ENCODE measurements around the gene OMD.

Gene OMD, protein sequence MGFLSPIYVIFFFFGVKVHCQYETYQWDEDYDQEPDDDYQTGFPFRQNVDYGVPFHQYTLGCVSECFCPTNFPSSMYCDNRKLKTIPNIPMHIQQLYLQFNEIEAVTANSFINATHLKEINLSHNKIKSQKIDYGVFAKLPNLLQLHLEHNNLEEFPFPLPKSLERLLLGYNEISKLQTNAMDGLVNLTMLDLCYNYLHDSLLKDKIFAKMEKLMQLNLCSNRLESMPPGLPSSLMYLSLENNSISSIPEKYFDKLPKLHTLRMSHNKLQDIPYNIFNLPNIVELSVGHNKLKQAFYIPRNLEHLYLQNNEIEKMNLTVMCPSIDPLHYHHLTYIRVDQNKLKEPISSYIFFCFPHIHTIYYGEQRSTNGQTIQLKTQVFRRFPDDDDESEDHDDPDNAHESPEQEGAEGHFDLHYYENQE

DNA sequence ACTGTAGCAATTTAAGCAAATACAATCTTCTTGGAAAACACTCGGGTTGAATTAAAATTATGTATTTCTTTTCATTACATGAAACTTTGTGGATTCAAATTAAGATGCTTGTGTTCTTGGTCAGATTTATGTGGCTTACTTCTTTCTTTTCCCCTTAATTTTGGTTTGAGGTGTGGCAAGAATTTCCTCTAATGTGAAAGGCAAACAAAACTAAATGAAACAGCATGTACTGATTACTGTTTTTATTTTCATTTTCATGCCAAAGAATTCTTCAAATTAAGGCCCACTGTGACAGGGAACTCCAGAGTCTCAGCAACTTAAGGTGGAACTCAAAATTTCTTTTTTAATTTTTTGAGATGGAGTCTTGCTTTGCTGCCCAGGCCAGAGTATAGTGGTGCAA is at the start of gene OMD:
Gene OMD (minus strand): TSS at position 132 of the 400 bp plus-strand sequence. CDS start 6,913 bp downstream, outside the sequence.
- H3K4me3 ChIP-seq (ENCODE audit: low read length) = no peak within 1 kb of the TSS
- H3K4me1 ChIP-seq (ENCODE audit: control insufficient read depth, low read depth, low read length) = no peaks in the 10 kb centered on the region
- H3K9ac ChIP-seq (ENCODE audit: low read length) = no peak within 1 kb of the TSS
- no peaks in the 10 kb centered on the region for H3K36me3 ChIP-seq (ENCODE audit: control insufficient read depth, low read depth, low read length)
- H3K9me3 ChIP-seq (ENCODE audit: control insufficient read depth, low read depth, low read length) = no peaks in the 10 kb centered on the region
- H3K27me3 ChIP-seq (ENCODE audit: control insufficient read depth, insufficient read depth, low read length) = no peaks in the 10 kb centered on the region
- no peak within 1 kb of the TSS for H3K27ac ChIP-seq (ENCODE audit: low read length)

DNA sequence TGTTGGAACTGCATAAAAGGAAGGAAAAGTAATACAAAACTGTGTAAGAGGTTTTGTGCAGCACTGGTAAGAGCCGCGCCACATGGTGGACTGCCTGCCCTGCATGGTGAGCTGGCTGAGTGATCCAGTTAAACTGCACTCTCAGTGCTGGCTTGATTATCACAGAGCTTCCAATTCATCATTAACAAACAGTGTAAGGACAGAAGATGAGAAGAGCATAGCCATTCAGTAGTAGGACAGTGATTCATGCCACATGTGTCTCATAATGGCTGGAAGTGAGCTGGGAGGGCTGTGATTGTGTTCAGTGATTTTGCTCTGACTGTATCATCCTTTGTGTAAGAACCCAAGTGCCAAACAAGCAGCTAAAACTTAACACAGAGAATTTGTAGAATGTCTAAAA is 43.9 kb upstream of the OMD start:
- Histone ChIP-seq H3K9ac (ENCODE audit: low read length) (no peak overlapping the region), H3K27me3 (ENCODE audit: control insufficient read depth, insufficient read depth, low read length) (no peaks in the 10 kb centered on the region), H3K36me3 (ENCODE audit: control insufficient read depth, low read depth, low read length) (no peaks in the 10 kb centered on the region), H3K4me1 (ENCODE audit: control insufficient read depth, low read depth, low read length) (no peaks in the 10 kb centered on the region), H3K27ac (ENCODE audit: low read length) (no peak overlapping the region), H3K4me3 (ENCODE audit: low read length) (no peak overlapping the region), H3K9me3 (ENCODE audit: control insufficient read depth, low read depth, low read length) (no peaks in the 10 kb centered on the region)

DNA sequence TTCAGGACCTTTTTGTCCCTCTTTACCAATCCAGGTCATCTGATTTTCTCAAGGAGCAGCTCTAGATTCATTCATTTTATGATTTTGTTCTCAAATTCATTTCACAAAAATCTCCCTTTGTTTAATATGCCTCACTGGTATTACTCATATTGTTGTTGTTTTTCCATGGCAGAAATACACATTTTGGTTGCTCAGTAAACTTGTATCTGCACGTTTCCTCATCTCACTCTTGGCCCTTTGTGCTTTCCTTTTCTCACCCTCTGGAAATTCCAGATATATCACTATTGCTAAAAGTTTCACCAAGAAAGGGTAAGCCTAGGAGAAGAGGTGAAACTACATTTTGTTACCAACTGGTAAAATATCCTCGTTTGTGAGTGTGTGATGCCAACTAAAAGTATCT is 43.2 kb upstream of the OMD start:
- Histone ChIP-seq H3K4me1 (ENCODE audit: control insufficient read depth, low read depth, low read length) (no peaks in the 10 kb centered on the region), H3K4me3 (ENCODE audit: low read length) (no peak overlapping the region), H3K36me3 (ENCODE audit: control insufficient read depth, low read depth, low read length) (no peaks in the 10 kb centered on the region), H3K9ac (ENCODE audit: low read length) (no peak overlapping the region), H3K9me3 (ENCODE audit: control insufficient read depth, low read depth, low read length) (no peaks in the 10 kb centered on the region), H3K27ac (ENCODE audit: low read length) (no peak overlapping the region), H3K27me3 (ENCODE audit: control insufficient read depth, insufficient read depth, low read length) (no peaks in the 10 kb centered on the region)

DNA sequence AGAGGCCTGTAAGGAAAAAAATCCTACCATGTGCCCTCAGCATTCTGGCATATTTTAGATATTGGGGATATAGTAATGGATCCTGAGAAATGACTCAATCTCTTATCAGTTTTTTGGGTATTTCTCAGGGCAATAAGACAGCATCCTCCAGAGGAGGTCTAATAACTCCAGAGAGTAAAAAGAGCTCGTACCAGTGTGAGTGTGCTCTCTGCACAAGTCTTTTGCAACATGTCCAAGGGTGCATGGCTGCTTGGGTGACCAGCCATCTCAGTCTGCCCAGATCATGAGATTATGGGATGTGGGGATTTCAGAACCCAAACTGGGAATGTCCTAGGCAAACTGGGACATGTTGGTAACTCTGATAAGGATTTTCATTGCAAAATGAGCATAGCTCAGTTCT is 42.8 kb upstream of the OMD start:
- Histone ChIP-seq H3K27me3 (ENCODE audit: control insufficient read depth, insufficient read depth, low read length) (no peaks in the 10 kb centered on the region), H3K27ac (ENCODE audit: low read length) (no peak overlapping the region), H3K4me3 (ENCODE audit: low read length) (no peak overlapping the region), H3K9ac (ENCODE audit: low read length) (no peak overlapping the region), H3K9me3 (ENCODE audit: control insufficient read depth, low read depth, low read length) (no peaks in the 10 kb centered on the region), H3K4me1 (ENCODE audit: control insufficient read depth, low read depth, low read length) (no peaks in the 10 kb centered on the region), H3K36me3 (ENCODE audit: control insufficient read depth, low read depth, low read length) (no peaks in the 10 kb centered on the region)

DNA sequence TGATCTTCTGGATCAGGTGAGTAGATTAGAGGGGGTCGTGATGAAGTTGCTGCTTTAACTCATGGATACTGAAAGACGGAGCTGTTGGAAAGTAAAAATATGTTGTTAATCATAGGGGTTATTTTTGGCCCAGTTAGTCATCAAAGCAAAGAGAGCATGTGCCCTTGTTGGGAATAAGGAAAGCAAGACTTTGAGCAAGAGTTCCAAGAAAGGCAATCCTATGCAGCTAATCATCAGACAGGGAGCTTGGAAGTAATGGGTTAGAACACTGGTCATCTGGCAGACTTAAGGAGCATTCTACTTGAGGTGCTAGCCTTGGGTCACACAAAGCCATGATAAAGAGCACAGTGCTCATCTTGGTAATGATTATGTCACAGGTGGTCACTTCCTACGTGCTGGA is 39.7 kb upstream of the OMD start:
- Histone ChIP-seq H3K4me1 (ENCODE audit: control insufficient read depth, low read depth, low read length) (no peaks in the 10 kb centered on the region), H3K4me3 (ENCODE audit: low read length) (no peak overlapping the region), H3K27ac (ENCODE audit: low read length) (no peak overlapping the region), H3K9me3 (ENCODE audit: control insufficient read depth, low read depth, low read length) (no peaks in the 10 kb centered on the region), H3K27me3 (ENCODE audit: control insufficient read depth, insufficient read depth, low read length) (no peaks in the 10 kb centered on the region), H3K9ac (ENCODE audit: low read length) (no peak overlapping the region), H3K36me3 (ENCODE audit: control insufficient read depth, low read depth, low read length) (no peaks in the 10 kb centered on the region)

DNA sequence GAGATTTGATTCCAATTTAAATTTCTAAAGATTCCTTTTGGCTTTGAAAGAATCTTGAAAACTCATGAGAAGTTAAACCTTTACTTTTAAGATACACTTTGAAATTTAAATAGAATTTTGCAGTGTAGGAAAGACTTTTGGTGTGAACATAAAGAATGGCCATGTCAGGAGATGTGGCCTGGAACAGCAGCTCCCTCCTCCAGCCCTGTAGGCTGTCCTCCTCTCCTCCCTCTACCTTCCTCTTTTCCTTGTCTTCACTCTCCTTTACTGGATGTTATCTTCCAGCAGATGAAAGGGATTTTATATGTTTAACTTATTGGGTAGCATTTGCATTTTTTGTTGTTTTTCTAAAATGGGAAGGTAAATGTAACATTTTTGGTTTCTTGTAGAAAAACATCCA is 39.1 kb upstream of the OMD start:
- no peak overlapping the region for H3K27ac ChIP-seq (ENCODE audit: low read length)
- no peaks in the 10 kb centered on the region for H3K27me3 ChIP-seq (ENCODE audit: control insufficient read depth, insufficient read depth, low read length)
- no peaks in the 10 kb centered on the region for H3K4me1 ChIP-seq (ENCODE audit: control insufficient read depth, low read depth, low read length)
- no peaks in the 10 kb centered on the region for H3K9me3 ChIP-seq (ENCODE audit: control insufficient read depth, low read depth, low read length)
- no peak overlapping the region for H3K4me3 ChIP-seq (ENCODE audit: low read length)
- no peak overlapping the region for H3K9ac ChIP-seq (ENCODE audit: low read length)
- H3K36me3 ChIP-seq (ENCODE audit: control insufficient read depth, low read depth, low read length) = no peaks in the 10 kb centered on the region

DNA sequence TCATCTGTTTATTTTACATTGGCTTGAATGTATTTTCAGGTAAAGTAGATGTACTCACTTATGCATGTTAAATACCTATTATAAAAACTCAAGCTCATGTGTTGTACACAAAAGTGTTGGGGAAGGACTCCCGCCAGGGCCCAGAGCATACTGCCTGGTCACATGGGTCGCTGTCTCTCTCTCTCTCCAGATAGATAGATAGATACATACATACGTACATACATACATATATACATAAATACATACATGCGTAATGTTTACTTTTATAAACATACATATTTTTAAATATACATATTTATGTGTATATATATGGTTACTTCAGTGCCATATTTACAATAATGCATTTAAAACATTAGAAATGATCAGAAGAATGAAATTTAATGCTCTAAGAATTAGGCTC is 33.3 kb upstream of the OMD start:
- Histone ChIP-seq H3K4me1 (ENCODE audit: control insufficient read depth, low read depth, low read length) (no peaks in the 10 kb centered on the region), H3K27me3 (ENCODE audit: control insufficient read depth, insufficient read depth, low read length) (no peaks in the 10 kb centered on the region), H3K36me3 (ENCODE audit: control insufficient read depth, low read depth, low read length) (no peaks in the 10 kb centered on the region), H3K4me3 (ENCODE audit: low read length) (no peak overlapping the region), H3K27ac (ENCODE audit: low read length) (no peak overlapping the region), H3K9me3 (ENCODE audit: control insufficient read depth, low read depth, low read length) (no peaks in the 10 kb centered on the region), H3K9ac (ENCODE audit: low read length) (no peak overlapping the region)

DNA sequence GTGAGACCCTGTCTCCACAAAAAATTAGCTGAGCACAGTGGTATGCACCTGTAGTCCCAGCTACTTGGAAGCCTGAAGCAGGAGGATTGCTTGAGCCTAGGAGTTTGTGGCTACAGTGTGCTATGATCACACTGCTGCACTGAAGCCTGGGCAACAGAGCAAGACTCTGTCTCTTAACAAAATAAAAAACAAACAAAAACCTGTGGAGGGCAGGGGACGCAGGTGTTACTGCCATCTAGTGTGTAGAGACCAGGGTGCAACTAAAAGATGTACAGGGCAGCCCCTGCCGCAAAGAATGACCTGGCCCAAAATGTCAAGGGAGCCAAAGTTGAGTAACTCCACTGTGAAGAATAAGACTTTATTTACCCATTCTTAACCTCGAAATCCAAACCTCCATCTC is 30.9 kb upstream of the OMD start:
- Histone ChIP-seq H3K27me3 (ENCODE audit: control insufficient read depth, insufficient read depth, low read length) (no peaks in the 10 kb centered on the region), H3K9me3 (ENCODE audit: control insufficient read depth, low read depth, low read length) (no peaks in the 10 kb centered on the region), H3K36me3 (ENCODE audit: control insufficient read depth, low read depth, low read length) (no peaks in the 10 kb centered on the region), H3K9ac (ENCODE audit: low read length) (no peak overlapping the region), H3K4me1 (ENCODE audit: control insufficient read depth, low read depth, low read length) (no peaks in the 10 kb centered on the region), H3K4me3 (ENCODE audit: low read length) (no peak overlapping the region), H3K27ac (ENCODE audit: low read length) (no peak overlapping the region)

DNA sequence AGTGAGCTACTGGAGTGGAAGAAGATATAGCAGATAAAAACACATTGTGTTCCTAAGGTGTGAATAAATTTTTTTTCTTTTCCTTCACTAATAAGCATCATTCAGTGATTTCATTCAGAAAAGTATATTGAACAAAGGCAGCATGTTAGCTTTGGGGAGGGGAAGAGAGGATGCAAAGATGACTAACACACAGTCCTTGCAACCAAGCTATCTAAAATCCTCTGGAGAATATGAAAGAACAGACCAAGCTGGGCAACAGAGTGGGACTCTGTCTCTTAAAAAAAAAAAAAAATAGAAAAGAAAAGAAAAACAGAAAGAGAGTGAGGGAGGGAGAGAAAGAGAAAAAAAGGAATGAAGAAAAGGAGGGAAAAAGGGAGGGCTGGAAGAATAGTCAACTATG is 22.3 kb upstream of the OMD start:
- H3K4me3 ChIP-seq (ENCODE audit: low read length) = no peak overlapping the region
- H3K36me3 ChIP-seq (ENCODE audit: control insufficient read depth, low read depth, low read length) = no peaks in the 10 kb centered on the region
- no peak overlapping the region for H3K9ac ChIP-seq (ENCODE audit: low read length)
- H3K27ac ChIP-seq (ENCODE audit: low read length) = no peak overlapping the region
- no peaks in the 10 kb centered on the region for H3K9me3 ChIP-seq (ENCODE audit: control insufficient read depth, low read depth, low read length)
- H3K4me1 ChIP-seq (ENCODE audit: control insufficient read depth, low read depth, low read length) = no peaks in the 10 kb centered on the region
- H3K27me3 ChIP-seq (ENCODE audit: control insufficient read depth, insufficient read depth, low read length) = no peaks in the 10 kb centered on the region

DNA sequence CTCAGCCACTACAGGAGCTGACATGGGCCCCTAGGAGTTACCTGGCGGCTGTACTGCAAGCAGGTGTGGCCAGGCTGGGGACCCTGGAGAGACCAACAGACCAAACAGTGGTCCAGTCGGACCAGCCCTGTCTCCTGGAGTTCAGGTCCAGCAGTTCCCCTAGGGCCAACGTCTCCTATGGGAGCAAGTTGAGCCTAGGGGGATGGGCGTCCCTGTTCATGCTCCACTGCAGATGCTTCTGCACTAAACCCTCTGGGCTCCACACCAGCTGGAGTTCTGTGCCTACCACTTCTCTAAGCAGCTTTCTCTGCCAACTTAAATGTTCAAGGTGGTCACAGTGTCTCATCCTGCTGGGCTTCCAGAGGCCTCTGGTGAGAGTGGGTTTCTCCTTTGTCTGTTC is 20.6 kb upstream of the OMD start:
- Histone ChIP-seq H3K9ac (ENCODE audit: low read length) (no peak overlapping the region), H3K27ac (ENCODE audit: low read length) (no peak overlapping the region), H3K9me3 (ENCODE audit: control insufficient read depth, low read depth, low read length) (no peaks in the 10 kb centered on the region), H3K4me3 (ENCODE audit: low read length) (no peak overlapping the region), H3K27me3 (ENCODE audit: control insufficient read depth, insufficient read depth, low read length) (no peaks in the 10 kb centered on the region), H3K36me3 (ENCODE audit: control insufficient read depth, low read depth, low read length) (no peaks in the 10 kb centered on the region), H3K4me1 (ENCODE audit: control insufficient read depth, low read depth, low read length) (no peaks in the 10 kb centered on the region)

DNA sequence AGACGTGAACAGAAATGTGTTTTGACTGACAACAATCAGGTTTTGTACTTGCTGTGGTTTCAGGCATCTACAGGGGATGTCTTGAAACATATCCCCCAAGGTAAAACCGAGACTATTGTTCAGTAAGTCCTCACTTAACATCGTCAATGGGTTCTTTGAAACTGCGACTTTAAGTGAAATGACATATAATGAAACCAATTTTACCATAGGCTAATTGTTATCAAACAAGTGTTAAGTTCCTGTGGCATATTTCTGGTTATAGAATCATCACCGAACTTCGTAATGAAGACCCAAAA is 16.4 kb upstream of the OMD start:
- Histone ChIP-seq H3K9ac (ENCODE audit: low read length) (no peak overlapping the region), H3K4me3 (ENCODE audit: low read length) (no peak overlapping the region), H3K36me3 (ENCODE audit: control insufficient read depth, low read depth, low read length) (no peaks in the 10 kb centered on the region), H3K27ac (ENCODE audit: low read length) (no peak overlapping the region), H3K9me3 (ENCODE audit: control insufficient read depth, low read depth, low read length) (no peaks in the 10 kb centered on the region), H3K4me1 (ENCODE audit: control insufficient read depth, low read depth, low read length) (no peaks in the 10 kb centered on the region), H3K27me3 (ENCODE audit: control insufficient read depth, insufficient read depth, low read length) (no peaks in the 10 kb centered on the region)

DNA sequence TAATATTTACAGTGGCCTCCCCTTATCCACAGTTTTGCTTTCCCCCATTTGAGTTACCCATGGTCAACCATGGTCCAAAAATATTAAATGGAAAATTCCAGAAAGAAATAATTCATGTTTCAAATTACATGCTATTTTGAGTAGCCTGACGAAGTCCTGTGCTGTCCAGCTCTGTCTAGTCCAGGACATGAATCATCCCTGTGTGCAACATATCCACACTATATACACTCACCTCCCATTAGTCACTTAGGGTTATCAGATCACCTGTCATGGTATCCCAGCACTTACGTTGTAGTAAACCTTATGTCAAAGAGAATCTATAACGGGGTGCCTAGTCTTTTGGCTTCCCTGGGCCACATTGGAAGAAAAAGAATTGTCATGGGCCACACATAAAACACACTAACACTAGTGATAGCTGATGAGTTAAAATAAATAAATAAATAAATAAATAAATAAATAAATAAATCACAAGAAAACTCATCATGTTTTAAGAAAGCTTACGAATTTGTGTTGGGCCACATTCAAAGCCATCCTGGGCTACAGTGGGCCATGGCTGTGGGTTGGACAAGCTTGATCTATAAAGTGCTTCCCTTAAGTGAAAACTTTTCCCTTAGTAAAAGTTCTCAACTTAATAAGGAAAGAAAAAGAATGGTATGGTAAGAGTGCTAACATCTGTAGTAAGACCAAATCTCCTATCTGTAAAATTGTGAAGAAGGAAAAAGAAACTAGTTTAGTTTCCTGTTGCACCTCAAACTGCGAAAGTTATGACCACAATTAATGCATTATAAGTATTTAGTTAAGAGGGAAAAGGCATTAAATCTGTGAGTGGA is 15.9 kb upstream of the OMD start:
- Histone ChIP-seq H3K27ac (ENCODE audit: low read length) (no peak overlapping the region), H3K4me3 (ENCODE audit: low read length) (no peak overlapping the region)

More for the DNA sequence above, 15.9 kb upstream of the OMD start:
- Histone ChIP-seq H3K9me3 (ENCODE audit: control insufficient read depth, low read depth, low read length) (no peaks in the 10 kb centered on the region), H3K36me3 (ENCODE audit: control insufficient read depth, low read depth, low read length) (no peaks in the 10 kb centered on the region), H3K9ac (ENCODE audit: low read length) (no peak overlapping the region), H3K4me1 (ENCODE audit: control insufficient read depth, low read depth, low read length) (no peaks in the 10 kb centered on the region), H3K27me3 (ENCODE audit: control insufficient read depth, insufficient read depth, low read length) (no peaks in the 10 kb centered on the region)

Measured in iPS-18a (cell line).